AG04449 (cell line): ENCODE results near the gene IL1RAPL1.

ENCODE experiments used
- CTCF ChIA-PET: fragments of 350-600 bp; formaldehyde crosslinking; extraction: SDS; loops from one replicate; lab custom pipeline; 2021; ENCODE audit warnings: antibody characterized with exemption; lab: Yijun Ruan, JAX
- POLR2A ChIA-PET: fragments of 400-600, 350-600 bp; formaldehyde crosslinking; extraction: SDS; loops from one replicate; lab custom pipeline; 2020; ENCODE audit warnings: antibody characterized with exemption, inconsistent platforms; lab: Yijun Ruan, JAX
- DNase-seq: peaks from one replicate; pipeline ENCODE4 v3.0.0-alpha.2; 2010; ENCODE audit warnings: low read depth, low spot score
- H3K4me3 ChIP-seq: 2 replicates; pipeline ENCODE4 v1.5.1; 2011; ENCODE audit warnings: low read depth, mild to moderate bottlenecking, control low read depth, low read length
- TF ChIP-seq, protein P1 (sequence below): IDR thresholded peaks from one replicate; pipeline ENCODE4 v1.5.1; 2011; ENCODE audit warnings: mild to moderate bottlenecking, moderate library complexity, low read length, control low read depth, inconsistent platforms; ENCODE audit not compliant: insufficient read depth; ENCODE audit errors: missing control alignments

IL1RAPL1 gene

GRCh38 chrX:29662759-29663503, 1075.7 kb downstream of the IL1RAPL1 start:
- DNase-seq = peak; percentile 46
- H3K4me3 ChIP-seq = no peak overlapping the region
- ChIA-PET CTCF (no interaction called here), POLR2A (no interaction called here)
- TF ChIP-seq, protein P1, sequence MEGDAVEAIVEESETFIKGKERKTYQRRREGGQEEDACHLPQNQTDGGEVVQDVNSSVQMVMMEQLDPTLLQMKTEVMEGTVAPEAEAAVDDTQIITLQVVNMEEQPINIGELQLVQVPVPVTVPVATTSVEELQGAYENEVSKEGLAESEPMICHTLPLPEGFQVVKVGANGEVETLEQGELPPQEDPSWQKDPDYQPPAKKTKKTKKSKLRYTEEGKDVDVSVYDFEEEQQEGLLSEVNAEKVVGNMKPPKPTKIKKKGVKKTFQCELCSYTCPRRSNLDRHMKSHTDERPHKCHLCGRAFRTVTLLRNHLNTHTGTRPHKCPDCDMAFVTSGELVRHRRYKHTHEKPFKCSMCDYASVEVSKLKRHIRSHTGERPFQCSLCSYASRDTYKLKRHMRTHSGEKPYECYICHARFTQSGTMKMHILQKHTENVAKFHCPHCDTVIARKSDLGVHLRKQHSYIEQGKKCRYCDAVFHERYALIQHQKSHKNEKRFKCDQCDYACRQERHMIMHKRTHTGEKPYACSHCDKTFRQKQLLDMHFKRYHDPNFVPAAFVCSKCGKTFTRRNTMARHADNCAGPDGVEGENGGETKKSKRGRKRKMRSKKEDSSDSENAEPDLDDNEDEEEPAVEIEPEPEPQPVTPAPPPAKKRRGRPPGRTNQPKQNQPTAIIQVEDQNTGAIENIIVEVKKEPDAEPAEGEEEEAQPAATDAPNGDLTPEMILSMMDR = no peak

GRCh38 chrX:29665532-29665931, 1078.3 kb downstream of the IL1RAPL1 start:
- POLR2A ChIA-PET = no interaction called here
- TF ChIP-seq, protein P1 = no peak
- H3K4me3 ChIP-seq = no peak overlapping the region
- DNase-seq = no peak
- CTCF ChIA-PET = no interaction called here

- ChIA-PET CTCF (no interaction called here), POLR2A (no interaction called here)
- TF ChIP-seq, protein P1 = no peak
- H3K4me3 ChIP-seq = no peak overlapping the region
- DNase-seq = no peak
Measured at GRCh38 chrX:29666366-29666765, 1079.1 kb downstream of the IL1RAPL1 start.

- CTCF ChIA-PET = no interaction called here
- TF ChIP-seq, protein P1 = no peak
- DNase-seq = no peak
- no peak overlapping the region for H3K4me3 ChIP-seq
- POLR2A ChIA-PET = no interaction called here
Measured at GRCh38 chrX:29671421-29671820, 1084.2 kb downstream of the IL1RAPL1 start.

DNA sequence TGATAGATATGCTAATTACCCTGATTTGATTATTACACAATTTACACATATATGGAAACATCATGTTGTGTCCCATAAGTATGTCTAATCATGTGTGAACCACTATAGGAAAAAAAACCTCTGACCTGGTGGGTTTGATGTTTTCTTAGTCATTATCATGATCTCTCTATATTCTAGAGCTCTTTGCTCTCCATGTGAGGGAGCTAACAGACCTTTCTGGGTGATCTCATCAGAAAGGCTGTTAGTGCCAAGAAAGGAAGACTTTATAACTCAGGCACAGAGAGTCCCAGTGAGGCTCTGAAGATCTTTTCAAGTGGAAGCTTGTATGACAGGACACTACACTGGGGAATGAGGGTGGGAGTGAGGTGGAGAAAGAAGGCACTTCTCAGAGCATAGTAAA, 1100.4 kb downstream of the IL1RAPL1 start:
- TF ChIP-seq, protein P1 = no peak
- ChIA-PET CTCF (interaction anchor here (0.6 to 1.4 kb wide), 2 partner anchors 213 to 215 kb away, joined by 3 to 4 read pairs; no protein-coding TSS in a partner anchor), POLR2A (no interaction called here)
- no peak overlapping the region for H3K4me3 ChIP-seq
- DNase-seq = no peak

- TF ChIP-seq, protein P1 = no peak
- no peak overlapping the region for H3K4me3 ChIP-seq
- POLR2A ChIA-PET = no interaction called here
- CTCF ChIA-PET = interaction anchor here (0.7 kb wide), 1 partner anchor 702 kb away, joined by 3 read pairs; no protein-coding TSS in a partner anchor
- no peak for DNase-seq
Measured at GRCh38 chrX:29690061-29690460, 1102.8 kb downstream of the IL1RAPL1 start.
